Measurements from ENCODE around the gene NBR1.
A peak's percentile ranks its signal among the peaks of the same experiment; 100 is the strongest.
"Not testable (repeated sequence)": the region's sequence is repeated elsewhere in the genome, so short reads cannot be mapped to it uniquely, and the experiment has no call there.

NBR1 gene

DNA sequence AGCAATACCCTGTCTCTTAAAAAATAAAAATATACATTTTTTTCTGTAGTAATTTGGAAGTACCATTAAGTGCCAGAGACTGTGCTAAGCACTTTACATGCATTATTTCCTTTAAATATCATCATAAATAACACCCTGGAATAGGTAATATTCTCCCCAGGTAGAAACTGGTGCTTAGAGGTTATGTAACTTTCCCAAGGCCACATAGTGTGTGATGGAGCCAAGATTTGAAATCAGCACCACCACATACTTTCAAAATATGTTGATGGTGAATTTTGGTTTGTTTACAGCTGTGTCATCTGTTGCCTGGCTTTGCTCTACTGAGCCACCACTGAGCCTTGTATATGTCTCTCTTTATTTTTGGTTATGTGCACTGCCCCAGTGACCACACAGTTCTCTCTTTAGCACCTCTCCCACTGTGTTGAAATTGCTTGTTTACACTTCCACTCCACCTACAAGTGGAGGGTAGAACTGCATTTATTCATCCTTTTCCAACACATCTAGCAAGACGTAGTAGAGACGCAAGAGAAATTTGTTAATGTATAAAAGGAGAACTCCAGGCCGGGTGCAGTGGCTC lies 19.0 kb upstream of the NBR1 start:
- no peak for DNase-seq
- intact Hi-C loops (cut with DNase I) = no loop called here

- intact Hi-C loops (cut with DNase I); DNase-seq: not testable (repeated sequence)
Measured at GRCh38 chr17:43153197-43153835, 17.7 kb upstream of the NBR1 start.

- intact Hi-C loops (cut with DNase I) = no loop called here
- no peak for DNase-seq
Measured at GRCh38 chr17:43155666-43156065, 15.3 kb upstream of the NBR1 start.

GRCh38 chr17:43159232-43159631 lies 11.8 kb upstream of the NBR1 start:
- intact Hi-C loops (cut with DNase I); DNase-seq: not testable (repeated sequence)

DNA sequence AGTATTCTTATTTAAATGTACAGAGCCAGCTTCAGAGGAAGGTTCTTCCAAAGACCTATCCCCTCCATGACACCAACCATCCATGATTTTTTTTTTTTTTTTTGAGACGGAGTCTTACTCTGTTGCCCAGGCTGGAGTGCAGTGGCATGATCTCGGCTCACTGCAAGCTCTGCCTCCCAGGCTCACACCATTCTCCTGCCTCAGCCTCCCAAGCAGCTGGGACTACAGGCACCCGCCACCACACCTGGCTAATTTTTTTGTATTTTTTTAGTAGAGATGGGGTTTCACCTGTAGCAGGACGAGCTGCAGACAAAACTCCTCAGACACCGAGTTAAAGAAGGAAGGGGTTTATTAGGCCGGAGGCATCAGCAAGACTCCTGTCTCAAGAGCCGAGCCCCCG lies 11.1 kb upstream of the NBR1 start:
- intact Hi-C loops (cut with DNase I); DNase-seq: not testable (repeated sequence)

DNA sequence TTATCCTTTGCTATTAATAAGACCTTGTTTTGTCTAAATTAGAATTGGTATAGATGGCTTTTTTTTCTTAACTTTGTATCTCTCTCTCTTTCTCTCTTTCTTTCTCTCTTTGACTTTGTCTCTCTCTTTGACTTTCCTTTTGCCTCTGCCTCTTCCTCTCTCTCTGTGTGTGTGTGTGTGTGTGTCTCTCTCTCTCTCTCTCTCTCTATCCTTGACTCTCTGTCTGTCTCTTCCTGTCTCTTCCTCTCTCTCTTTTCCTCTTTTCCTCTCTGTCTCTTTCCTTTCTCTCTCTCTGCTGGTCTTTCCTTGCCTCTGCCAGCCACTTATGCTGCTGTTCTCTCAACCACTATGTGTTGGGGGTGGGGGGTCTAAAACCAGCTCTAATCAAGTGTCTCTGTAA lies 5.0 kb upstream of the NBR1 start:
- DNase-seq; intact Hi-C loops (cut with DNase I): not testable (repeated sequence)

GRCh38 chr17:43169561-43170139 lies 1.4 kb upstream of the NBR1 start:
- DNase-seq = peak in 4 of 10 donors; percentile 10 to 73 (median 33)
- intact Hi-C loops (cut with DNase I) = loop anchor here (2.0 to 5.0 kb wide), 2 partner anchors 42 to 147 kb away; partner anchors contain the start of genes BRCA1 and VAT1

- peak; percentile 67 to 97 (median 83) for DNase-seq
- intact Hi-C loops (cut with DNase I) = loop anchor here (2.0 to 5.0 kb wide), 2 partner anchors 43 to 147 kb away; partner anchors contain the start of genes BRCA1 and VAT1
Measured at GRCh38 chr17:43170140-43170765, 761 bp upstream of the NBR1 start.

GRCh38 chr17:43171586-43172487 lies 823 bp downstream of the NBR1 start:
- peak in 1 of 10 donors; percentile 18 for DNase-seq
- intact Hi-C loops (cut with DNase I) = loop anchor here (2.0 to 5.0 kb wide), 2 partner anchors 45 to 149 kb away; partner anchors contain the start of genes BRCA1 and VAT1

GRCh38 chr17:43175213-43176118 lies 4.5 kb downstream of the NBR1 start:
- DNase-seq = peak in 1 of 10 donors; percentile 2
- intact Hi-C loops (cut with DNase I) = no loop called here

DNA sequence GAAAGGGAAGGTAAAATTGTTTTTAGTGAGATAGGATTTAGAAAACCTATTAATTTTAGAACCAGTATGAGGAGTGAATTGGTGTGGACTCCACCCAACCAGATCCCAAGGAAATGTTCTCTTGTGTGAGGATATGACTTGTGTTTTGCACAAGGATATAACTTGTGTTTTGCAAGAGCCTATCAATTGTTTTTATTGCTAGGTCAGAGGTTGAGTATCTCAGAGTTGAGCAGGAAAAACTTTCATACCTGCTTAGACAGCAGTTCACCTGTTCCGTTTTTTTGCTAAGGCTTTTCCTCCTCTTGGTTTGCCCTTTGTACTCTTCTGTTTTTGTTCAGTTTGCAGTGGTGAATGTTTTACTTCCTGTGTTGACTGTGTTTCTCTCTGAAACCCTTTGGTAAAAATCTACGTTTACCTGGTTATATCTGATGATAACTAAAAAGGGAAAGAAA lies 5.1 kb downstream of the NBR1 start:
- no peak for DNase-seq
- intact Hi-C loops (cut with DNase I) = no loop called here

GRCh38 chr17:43183921-43184320 lies 12.9 kb downstream of the NBR1 start:
- intact Hi-C loops (cut with DNase I) = no loop called here

DNA sequence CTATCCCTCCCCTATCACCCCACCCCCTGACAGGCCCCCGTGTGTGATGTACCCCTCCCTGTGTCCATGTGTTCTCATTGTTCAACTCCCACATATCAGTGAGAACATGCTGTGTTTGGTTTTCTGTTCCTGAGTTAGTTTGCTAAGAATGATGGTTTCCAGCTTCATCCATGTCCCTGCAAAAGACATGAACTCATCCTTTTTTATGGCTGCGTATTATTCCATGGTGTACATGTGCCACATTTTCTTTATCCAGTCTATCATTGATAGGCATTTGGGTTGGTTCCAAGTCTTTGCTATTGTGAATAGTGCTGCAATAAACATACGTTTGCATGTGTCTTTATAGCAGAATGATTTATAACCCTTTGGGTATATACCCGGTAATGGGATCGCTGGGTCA lies 15.6 kb downstream of the NBR1 start:
- intact Hi-C loops (cut with DNase I) = not testable (repeated sequence)

More at GRCh38 chr17:43183921-43184320, 12.9 kb downstream of the NBR1 start:
- no peak for DNase-seq

GRCh38 chr17:43193251-43193650 lies 22.2 kb downstream of the NBR1 start:
- no peak for DNase-seq
- intact Hi-C loops (cut with DNase I) = no loop called here

More for the DNA sequence above, 15.6 kb downstream of the NBR1 start:
- not testable (repeated sequence) for DNase-seq

DNA sequence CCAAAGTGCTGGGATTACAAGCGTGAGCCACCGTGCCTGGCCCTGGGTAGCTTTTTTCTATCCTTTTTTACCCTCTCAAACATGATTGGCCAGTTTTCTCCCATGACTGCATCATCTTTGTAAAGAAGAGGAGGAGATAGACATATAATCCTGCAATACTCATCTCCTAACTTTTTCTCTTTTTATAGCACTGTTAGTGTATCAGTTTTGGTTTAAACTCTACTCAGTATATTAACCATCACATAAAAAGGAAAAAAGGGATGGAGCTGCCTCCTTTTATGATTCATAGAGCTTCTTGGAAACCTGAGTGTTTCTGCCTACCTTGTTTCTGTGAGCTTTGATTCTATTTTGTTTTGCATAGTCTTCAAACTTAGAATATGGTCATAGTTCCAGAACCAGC lies 28.6 kb downstream of the NBR1 start:
- intact Hi-C loops (cut with DNase I) = no loop called here
- DNase-seq = no peak

- intact Hi-C loops (cut with DNase I) = no loop called here
- peak in 1 of 10 donors; percentile 46 for DNase-seq
Measured at GRCh38 chr17:43200127-43200526, 29.1 kb downstream of the NBR1 start.

DNA sequence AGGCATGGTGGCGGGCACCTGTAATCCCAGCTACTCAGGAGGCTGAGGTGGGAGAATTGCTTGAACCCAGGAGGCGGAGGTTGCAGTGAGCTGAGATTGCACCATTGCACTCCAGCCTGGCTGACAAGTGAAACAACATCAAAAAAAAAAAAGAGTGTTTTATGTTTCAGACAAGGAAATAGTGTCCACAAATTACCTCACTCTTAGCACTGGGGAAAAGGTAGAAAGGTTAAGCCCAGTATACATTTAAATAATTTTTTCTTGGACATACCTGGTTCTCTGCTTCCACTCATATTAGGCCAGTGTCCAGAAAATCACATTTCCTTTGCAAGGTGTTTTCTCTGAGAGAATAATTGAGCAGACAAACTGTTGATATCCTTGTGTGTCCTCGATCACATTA lies 32.0 kb downstream of the NBR1 start:
- intact Hi-C loops (cut with DNase I); DNase-seq: not testable (repeated sequence)

- intact Hi-C loops (cut with DNase I) = no loop called here
- DNase-seq = no peak
Measured at GRCh38 chr17:43210576-43210975, 39.6 kb downstream of the NBR1 start.

- intact Hi-C loops (cut with DNase I) = no loop called here
Measured at GRCh38 chr17:43211123-43211479, 40.1 kb downstream of the NBR1 start.

More at GRCh38 chr17:43211123-43211479, 40.1 kb downstream of the NBR1 start:
- DNase-seq = no peak
